H1 (cell line): ENCODE data around the gene LINGO4. TPM values are rescaled to one million over a fixed set of nuclear protein-coding genes. Genes with fewer than 3 reads are reported as not detected.

Source experiments
- CTCF ChIA-PET: fragments of 300-600 bp; sonication (Branson Sonifier 250); formaldehyde crosslinking; loops from one replicate; lab custom pipeline; 2021; ENCODE audit not compliant: partially characterized antibody; lab: Charles Lee
- POLR2A ChIA-PET: fragments of 300-600 bp; sonication (Branson Sonifier 250); formaldehyde crosslinking; loops from one replicate; lab custom pipeline; 2021; ENCODE audit warnings: inconsistent platforms; ENCODE audit not compliant: partially characterized antibody; lab: Charles Lee
- DNase-seq, 2 experiments: peaks; one replicate each; pipeline versions ENCODE4 v3.0.0 to v3.0.0-alpha.2; 2010 to 2022; ENCODE audit warnings: low spot score in 2 of 2, low read depth in 1 of 2, mixed read lengths in 1 of 2
- FAIRE-seq: peaks from 2 replicates; lab custom pipeline; 2011; peaks lifted over from hg19 to GRCh38; lab: Jason Lieb, UNC
- H2AFZ ChIP-seq: 2 replicates; pipeline ENCODE4 v1.8.1; 2012; ENCODE audit warnings: low read length, inconsistent platforms
- H2AK5ac ChIP-seq: 2 replicates; pipeline ENCODE4 v1.6.1; 2013; ENCODE audit warnings: low read depth, low read length
- H2BK120ac ChIP-seq: replicated peaks from 2 replicates; pipeline ENCODE3; 2013; ENCODE audit warnings: low read depth, low read length, inconsistent platforms
- H2BK12ac ChIP-seq: 2 replicates; pipeline ENCODE4 v1.6.1; 2013; ENCODE audit warnings: low read depth, low read length
- H2BK15ac ChIP-seq: 2 replicates; pipeline ENCODE4 v1.6.1; 2013; ENCODE audit warnings: low read length
- H2BK20ac ChIP-seq: 2 replicates; pipeline ENCODE4 v1.6.1; 2013; ENCODE audit warnings: low read length
- H2BK5ac ChIP-seq: 2 replicates; pipeline ENCODE4 v1.6.1; 2013; ENCODE audit warnings: low read depth, low read length
- H3K14ac ChIP-seq: 2 replicates; pipeline ENCODE4 v1.6.1; 2013; ENCODE audit warnings: inconsistent platforms; ENCODE audit not compliant: insufficient read length
- H3K18ac ChIP-seq: 2 replicates; pipeline ENCODE4 v1.6.1; 2013; ENCODE audit warnings: low read length; ENCODE audit errors: extremely low read depth
- H3K23ac ChIP-seq: 2 replicates; pipeline ENCODE4 v1.6.1; 2013; ENCODE audit warnings: inconsistent platforms; ENCODE audit not compliant: insufficient read length
- H3K23me2 ChIP-seq: 2 replicates; pipeline ENCODE4 v1.6.1; 2013; ENCODE audit warnings: low read depth, low read length
- H3K27ac ChIP-seq: 2 replicates; pipeline ENCODE4 v1.6.1; 2011; ENCODE audit warnings: low read depth, low read length, inconsistent platforms
- H3K27me3 ChIP-seq, 4 experiments: replicated peaks in 1 of 4; 1 replicate in 1 of 4; 2 replicates in 3 of 4; pipeline versions ENCODE4 v1.6.1 to v1.8.1; 2011 to 2013; ENCODE audit warnings: low read length in 3 of 4, mild to moderate bottlenecking in 3 of 4, inconsistent platforms in 2 of 4, mixed read lengths in 2 of 4, moderate library complexity in 1 of 4; ENCODE audit not compliant: control insufficient read depth in 3 of 4, insufficient read depth in 3 of 4; ENCODE audit errors: extremely low read depth in 1 of 4
- H3K36me3 ChIP-seq, 4 experiments: 2 replicates each; pipeline versions ENCODE4 v1.6.1 to v1.8.1; 2011 to 2013; ENCODE audit warnings: mild to moderate bottlenecking in 4 of 4, low read length in 3 of 4, moderate library complexity in 2 of 4, control low read depth in 1 of 4, inconsistent platforms in 1 of 4; ENCODE audit not compliant: insufficient read depth in 4 of 4, control insufficient read depth in 2 of 4
- H3K4ac ChIP-seq: replicated peaks from 2 replicates; pipeline ENCODE3; 2013; ENCODE audit warnings: low read length, low read depth, mixed read lengths, inconsistent platforms; ENCODE audit not compliant: insufficient read length
- H3K4me1 ChIP-seq, 4 experiments: replicated peaks in 1 of 4; 1 replicate in 1 of 4; 2 replicates in 3 of 4; pipeline versions ENCODE4 v1.6.1 to v1.8.1; 2011 to 2013; ENCODE audit warnings: low read length in 3 of 4, inconsistent platforms in 2 of 4, mixed read lengths in 1 of 4; ENCODE audit not compliant: insufficient read depth in 4 of 4, control insufficient read depth in 3 of 4
- H3K4me2 ChIP-seq, 2 experiments: 2 replicates each; pipeline versions ENCODE4 v1.6.1 to v1.8.1; 2011 to 2013; ENCODE audit warnings: low read depth in 2 of 2, low read length in 2 of 2, control low read depth in 1 of 2, inconsistent platforms in 1 of 2, mild to moderate bottlenecking in 1 of 2; ENCODE audit not compliant: insufficient read depth in 1 of 2
- H3K4me3 ChIP-seq, 4 experiments: fragments of 200-600, 300-600 bp in 1 of 4; sonication (generic), shearing (Covaris generic), sonication (Bioruptor Twin) in 1 of 4; 2 replicates each; pipeline versions ENCODE4 v1.5.1 to v1.8.1; 2011 to 2016; ENCODE audit warnings: low read length in 4 of 4, low read depth in 3 of 4, control low read depth in 2 of 4, inconsistent platforms in 2 of 4, mild to moderate bottlenecking in 2 of 4, mixed read lengths in 1 of 4, moderate library complexity in 1 of 4; ENCODE audit not compliant: insufficient read depth in 2 of 4; ENCODE audit errors: extremely low read depth in 1 of 4
- H3K56ac ChIP-seq: replicated peaks from 2 replicates; pipeline ENCODE3; 2013; ENCODE audit warnings: low read depth, mild to moderate bottlenecking, mixed read lengths, low read length, inconsistent platforms; ENCODE audit not compliant: insufficient read length
- H3K79me1 ChIP-seq: 2 replicates; pipeline ENCODE4 v1.6.1; 2013; ENCODE audit warnings: low read depth, low read length, control low read depth
- H3K79me2 ChIP-seq, 2 experiments: 2 replicates each; pipeline versions ENCODE4 v1.6.1 to v1.8.1; 2012 to 2013; ENCODE audit warnings: low read length in 2 of 2, mild to moderate bottlenecking in 2 of 2, inconsistent platforms in 1 of 2; ENCODE audit not compliant: insufficient read depth in 2 of 2, control insufficient read depth in 1 of 2
- H3K9ac ChIP-seq, 4 experiments: replicated peaks in 1 of 4; 1 replicate in 1 of 4; 2 replicates in 3 of 4; pipeline versions ENCODE4 v1.6.1 to v1.8.1; 2011 to 2013; ENCODE audit warnings: low read depth in 3 of 4, low read length in 3 of 4, control low read depth in 2 of 4, mild to moderate bottlenecking in 2 of 4, moderate library complexity in 2 of 4, inconsistent platforms in 1 of 4; ENCODE audit errors: extremely low read depth in 1 of 4
- H3K9me3 ChIP-seq, 2 experiments: 2 replicates each; pipeline versions ENCODE4 v1.6.1 to v1.8.1; 2012 to 2013; ENCODE audit warnings: mild to moderate bottlenecking in 2 of 2, moderate library complexity in 2 of 2, control low read depth in 1 of 2, inconsistent platforms in 1 of 2, low read depth in 1 of 2, low read length in 1 of 2, mixed read lengths in 1 of 2; ENCODE audit not compliant: insufficient read depth in 2 of 2
- H4K20me1 ChIP-seq, 2 experiments: replicated peaks in 1 of 2; 2 replicates each; pipeline versions ENCODE3 to v1.8.1; 2011 to 2013; ENCODE audit warnings: inconsistent platforms in 2 of 2, low read length in 2 of 2, mild to moderate bottlenecking in 1 of 2; ENCODE audit not compliant: insufficient read depth in 2 of 2, control insufficient read depth in 1 of 2
- H4K5ac ChIP-seq: 2 replicates; pipeline ENCODE4 v1.6.1; 2013; ENCODE audit warnings: low read length, low read depth, mixed read lengths, inconsistent platforms; ENCODE audit not compliant: insufficient read length
- H4K8ac ChIP-seq: 2 replicates; pipeline ENCODE4 v1.8.0; 2013; ENCODE audit warnings: mild to moderate bottlenecking, moderate library complexity, low read length, inconsistent platforms; ENCODE audit not compliant: insufficient read depth; ENCODE audit errors: extremely low read depth
- H4K91ac ChIP-seq: replicated peaks from 2 replicates; pipeline ENCODE3; 2013; ENCODE audit warnings: low read length, mixed read lengths, inconsistent platforms; ENCODE audit not compliant: insufficient read length
- CTBP2 ChIP-seq: IDR thresholded peaks from 2 replicates; pipeline ENCODE4 v1.7.0; 2011; ENCODE audit warnings: borderline replicate concordance, mild to moderate bottlenecking, moderate library complexity, mixed read lengths, low read length; ENCODE audit not compliant: insufficient read depth, insufficient read length
- RAD21 ChIP-seq, 2 experiments: IDR thresholded peaks in 1 of 2; conservative IDR thresholded peaks in 1 of 2; 2 replicates each; pipeline ENCODE4 v1.6.1; 2011; ENCODE audit warnings: low read depth in 2 of 2, low read length in 2 of 2, improper control_type of control experiment in 1 of 2, inconsistent platforms in 1 of 2, mild to moderate bottlenecking in 1 of 2, moderate library complexity in 1 of 2
- SAP30 ChIP-seq: fragments of 300-600 bp; sonication (generic); IDR thresholded peaks from 2 replicates; pipeline ENCODE4 v1.7.1; 2012; ENCODE audit warnings: low read length, moderate library complexity, mild to moderate bottlenecking, inconsistent platforms; ENCODE audit not compliant: insufficient read depth, insufficient replicate concordance
- WGBS, 2 experiments: shearing (Covaris generic) in 1 of 2; methylation state at CpG; one replicate each; pipeline versions ENCODE4 v1.1.6 to v1.1.7; 2013 to 2015; ENCODE audit warnings: low lambda C conversion rate in 2 of 2, mixed read lengths in 2 of 2, inconsistent platforms in 1 of 2, low coverage in 1 of 2, missing lambda C conversion rate in 1 of 2; ENCODE audit not compliant: insufficient replicate concordance in 2 of 2, insufficient coverage in 1 of 2, insufficient read length in 1 of 2; ENCODE audit errors: extremely low coverage in 1 of 2, missing lambda C conversion rate in 1 of 2; 5-methylcytosine and 5-hydroxymethylcytosine counted together
- polyA plus RNA-seq, 7 experiments: library from polyadenylated mRNA; depleted of rRNA in 3 of 7; stranded (reverse) in 5 of 7; unstranded in 2 of 7; fragments of >200 nt in 5 of 7; fragments of 200-250 nt in 2 of 7; gene quantifications; 1 replicate in 5 of 7; 2 replicates in 1 of 7; 4 replicates in 1 of 7; pipeline versions ENCODE4 v1.2.1 to v1.2.3, GENCODE V29; 2011 to 2013; ENCODE audit warnings: missing spikeins in 2 of 7, mixed read lengths in 2 of 7
- total RNA-seq: library from RNA; stranded (reverse); fragmentation: NEBNext Ultra II Directional; extraction: Animal tissue kit (Norgen Biotek cat#: 25700); gene quantifications from 2 replicates; pipeline ENCODE4 v1.2.1, GENCODE V29; 2021

Gene LINGO4
- total and polyA plus RNA-seq, 2 of the 8 experiments (the other 6 are each of a cell fraction or from before 2014, with no cell fraction given) = 0.03 TPM; not detected in 1

GRCh38 chr1:151853411-151853943 is 48.3 kb upstream of the LINGO4 start, which contains the start of gene THEM5:
THEM5 (minus strand) TSS chr1:151853712; CDS start chr1:151853565, 147 bp downstream.
- H2AFZ ChIP-seq = no peak within 1 kb of the TSS
- H3K36me3 ChIP-seq = no peaks in the 10 kb centered on the region
- H3K4me1 ChIP-seq = no peaks in the 10 kb centered on the region
- no peaks in the 10 kb centered on the region for H3K79me1 ChIP-seq
- no peak within 1 kb of the TSS for H4K91ac ChIP-seq
- no peak within 1 kb of the TSS for H3K23ac ChIP-seq
- DNase-seq = no peak
- H2BK12ac ChIP-seq = no peak within 1 kb of the TSS
- TF ChIP-seq CTBP2 (no peak), SAP30 (no peak), RAD21 (IDR thresholded peaks at IDR 0.05 in 1 of 2, conservative IDR thresholded peaks at IDR 0.05 in 1 of 2; ENCODE audit: low read depth in 2 of 2, low read length in 2 of 2) (peak in 1 of 2 experiments; percentile 27; a peak in 1 of 4 replicates)
- no peak within 1 kb of the TSS for H4K8ac ChIP-seq
- no peak within 1 kb of the TSS for H3K56ac ChIP-seq
- ChIA-PET POLR2A (interaction anchor here (1.2 to 3.2 kb wide), 2 partner anchors 13 to 56 kb away, joined by 4 to 19 read pairs; partner anchors contain the start of gene C2CD4D), CTCF (interaction anchor here (1.4 kb wide), 1 partner anchor 25 kb away, joined by 3 read pairs; no protein-coding TSS in a partner anchor)
- H3K4me2 ChIP-seq = no peak within 1 kb of the TSS
- peaks cover 3 to 14% (median 11%) of the 10 kb centered on the region in 4 experiments for H3K27me3 ChIP-seq
- H4K5ac ChIP-seq = no peak within 1 kb of the TSS
- H2BK5ac ChIP-seq = no peak within 1 kb of the TSS
- no peak within 1 kb of the TSS for H3K18ac ChIP-seq
- H3K9ac ChIP-seq = no peak within 1 kb of the TSS
- no peaks in the 10 kb centered on the region for H3K9me3 ChIP-seq
- H3K27ac ChIP-seq = no peak within 1 kb of the TSS
- 93% methylated on average over 5 of the region's 5 CpGs; no CpG with 5 or more reads in 1 of the 2 experiments for WGBS, 2 experiments
- no peak within 1 kb of the TSS for H2BK15ac ChIP-seq
- H3K4ac ChIP-seq = no peak within 1 kb of the TSS
- no peak within 1 kb of the TSS for H2AK5ac ChIP-seq
- H3K14ac ChIP-seq = no peak within 1 kb of the TSS
- H2BK120ac ChIP-seq = no peak within 1 kb of the TSS
- no peaks in the 10 kb centered on the region for H4K20me1 ChIP-seq
- FAIRE-seq = no peak
- no peaks in the 10 kb centered on the region for H3K23me2 ChIP-seq
- H2BK20ac ChIP-seq = no peak within 1 kb of the TSS
- H3K79me2 ChIP-seq = no peaks in the 10 kb centered on the region
- H3K4me3 ChIP-seq = no peak within 1 kb of the TSS
